ENCODE measurements around the gene MESP1.

DNA sequence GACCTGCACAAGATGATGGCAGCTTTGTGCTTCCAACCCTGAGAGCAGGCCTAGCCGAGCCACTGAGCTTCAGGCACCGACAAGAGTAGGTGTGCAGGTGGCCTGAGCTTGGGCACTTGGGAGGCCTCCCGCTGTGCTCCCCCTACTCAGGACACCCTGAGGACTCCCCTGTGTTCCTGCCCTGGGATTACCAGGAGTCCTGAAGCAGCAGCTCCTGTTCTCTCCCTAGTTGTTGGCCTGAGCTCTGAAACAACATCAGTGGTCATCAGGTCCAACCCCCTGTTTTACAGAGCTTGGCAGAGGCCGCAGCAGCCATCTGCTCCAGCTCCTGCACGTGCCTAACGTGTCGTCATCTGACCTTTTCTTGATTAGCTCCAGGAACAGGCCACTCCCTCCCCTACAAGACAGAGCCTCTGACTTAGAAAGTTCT, 17.0 kb upstream of the MESP1 start:
- TF ChIP-seq, protein P1, sequence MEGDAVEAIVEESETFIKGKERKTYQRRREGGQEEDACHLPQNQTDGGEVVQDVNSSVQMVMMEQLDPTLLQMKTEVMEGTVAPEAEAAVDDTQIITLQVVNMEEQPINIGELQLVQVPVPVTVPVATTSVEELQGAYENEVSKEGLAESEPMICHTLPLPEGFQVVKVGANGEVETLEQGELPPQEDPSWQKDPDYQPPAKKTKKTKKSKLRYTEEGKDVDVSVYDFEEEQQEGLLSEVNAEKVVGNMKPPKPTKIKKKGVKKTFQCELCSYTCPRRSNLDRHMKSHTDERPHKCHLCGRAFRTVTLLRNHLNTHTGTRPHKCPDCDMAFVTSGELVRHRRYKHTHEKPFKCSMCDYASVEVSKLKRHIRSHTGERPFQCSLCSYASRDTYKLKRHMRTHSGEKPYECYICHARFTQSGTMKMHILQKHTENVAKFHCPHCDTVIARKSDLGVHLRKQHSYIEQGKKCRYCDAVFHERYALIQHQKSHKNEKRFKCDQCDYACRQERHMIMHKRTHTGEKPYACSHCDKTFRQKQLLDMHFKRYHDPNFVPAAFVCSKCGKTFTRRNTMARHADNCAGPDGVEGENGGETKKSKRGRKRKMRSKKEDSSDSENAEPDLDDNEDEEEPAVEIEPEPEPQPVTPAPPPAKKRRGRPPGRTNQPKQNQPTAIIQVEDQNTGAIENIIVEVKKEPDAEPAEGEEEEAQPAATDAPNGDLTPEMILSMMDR (IDR thresholded peaks at IDR 0.05; ENCODE audit: insufficient read depth, low read length) = no peak
- TF ChIP-seq POLR2AphosphoS5 (IDR thresholded peaks at IDR 0.05; ENCODE audit: low read depth) (no peak), SPI1 (IDR thresholded peaks at IDR 0.05; ENCODE audit: borderline replicate concordance, low read depth) (no peak)
